Suppressor macrophage (primary cell): ENCODE data around the gene XPR1.

Source experiments
- DNase-seq, 4 experiments: peaks; one replicate each; pipeline ENCODE4 v3.0.0-alpha.2; 2020 to 2022

XPR1 gene

GRCh38 chr1:180933141-180933540, 301.3 kb downstream of the XPR1 start:
- peak in 2 of 4 experiments; percentile 14 to 18 for DNase-seq

GRCh38 chr1:180934563-180934962, 302.7 kb downstream of the XPR1 start:
- DNase-seq: peak; percentile 65 to 82 (median 73)

DNA sequence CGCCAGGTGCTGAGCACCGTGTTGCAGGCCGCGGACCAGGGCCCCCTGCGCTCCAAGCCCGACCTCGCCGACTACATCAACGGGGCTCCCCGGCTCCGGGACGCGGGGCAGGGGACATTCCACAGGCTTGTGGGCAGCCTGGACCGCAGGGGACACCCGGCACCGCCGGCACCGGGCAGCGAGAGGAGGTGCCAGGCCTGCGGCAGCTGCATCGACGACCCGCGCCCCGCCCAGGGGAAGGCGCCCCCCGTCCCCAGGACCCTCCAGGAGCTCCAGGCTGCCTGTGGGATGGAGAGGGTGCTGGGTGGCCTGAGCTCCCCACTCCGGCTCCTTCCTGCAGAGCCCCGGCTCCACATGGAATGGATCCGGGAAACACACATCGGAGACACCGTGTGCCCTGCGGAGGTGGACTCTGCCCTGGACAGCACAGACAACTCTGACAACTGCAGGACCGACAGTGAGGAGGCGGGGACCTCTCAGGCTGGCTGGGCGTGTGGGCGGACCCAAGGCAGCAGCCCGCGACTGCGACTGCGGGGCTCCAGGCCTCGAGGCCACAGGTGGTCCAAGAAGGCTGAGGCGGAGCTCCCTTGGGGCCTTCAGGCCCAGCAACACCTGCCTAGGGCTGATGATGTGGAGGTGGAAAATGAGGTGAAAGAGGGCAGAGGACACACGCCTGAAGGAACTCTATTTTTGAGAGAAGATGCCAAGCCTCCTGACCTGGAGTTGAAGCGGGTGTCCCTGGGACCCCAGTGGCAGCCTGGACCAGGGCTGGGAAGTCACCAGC, 303.7 kb downstream of the XPR1 start:
- no peak for DNase-seq

GRCh38 chr1:180936110-180937011, 304.5 kb downstream of the XPR1 start:
- DNase-seq: no peak

DNA sequence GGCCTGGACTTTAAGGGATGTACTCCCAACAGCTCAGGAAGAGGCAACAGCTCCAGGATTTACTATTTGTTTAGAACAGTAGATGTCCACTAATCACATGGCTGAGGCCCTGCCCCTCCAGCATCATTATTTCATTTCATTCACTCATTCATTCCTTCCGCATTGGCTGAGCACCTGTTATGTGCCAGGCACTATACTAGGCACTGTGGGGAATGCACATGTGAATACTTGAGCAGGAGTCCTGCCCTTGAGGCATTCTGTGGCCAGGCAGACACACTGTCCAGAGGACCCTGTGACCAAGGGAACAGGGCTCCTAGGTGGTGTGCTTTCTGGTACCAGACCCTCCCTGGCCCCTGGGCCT, 305.2 kb downstream of the XPR1 start:
- no peak for DNase-seq

DNA sequence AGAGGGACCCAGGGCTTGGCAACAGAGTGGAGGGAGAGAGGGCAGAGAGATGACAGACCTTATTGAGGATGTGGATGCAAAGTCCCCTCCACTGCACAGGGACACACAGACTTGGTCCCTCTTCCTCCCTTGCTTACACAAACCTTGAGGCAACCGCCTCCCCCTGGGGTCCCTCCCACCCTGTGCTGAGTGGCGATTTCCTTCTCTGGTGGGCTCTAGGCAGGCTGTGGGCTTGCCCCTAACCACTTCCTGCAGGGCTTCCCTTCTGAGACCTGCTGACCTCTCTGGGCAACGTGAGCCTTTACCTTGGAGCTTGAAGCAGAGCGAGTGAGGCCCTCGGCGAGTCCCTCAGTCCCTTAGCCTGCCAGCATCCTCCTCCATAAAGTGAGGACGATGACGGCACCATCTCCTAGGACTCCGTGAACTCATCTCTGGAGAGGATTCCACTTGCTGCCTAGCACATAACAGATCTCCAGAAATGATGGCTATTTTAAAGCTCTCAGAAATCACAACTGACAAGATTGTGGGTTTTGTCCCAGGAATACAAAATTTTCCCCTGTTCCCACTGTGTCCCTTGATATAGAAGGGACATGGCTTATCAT, 305.9 kb downstream of the XPR1 start:
- DNase-seq: no peak

DNA sequence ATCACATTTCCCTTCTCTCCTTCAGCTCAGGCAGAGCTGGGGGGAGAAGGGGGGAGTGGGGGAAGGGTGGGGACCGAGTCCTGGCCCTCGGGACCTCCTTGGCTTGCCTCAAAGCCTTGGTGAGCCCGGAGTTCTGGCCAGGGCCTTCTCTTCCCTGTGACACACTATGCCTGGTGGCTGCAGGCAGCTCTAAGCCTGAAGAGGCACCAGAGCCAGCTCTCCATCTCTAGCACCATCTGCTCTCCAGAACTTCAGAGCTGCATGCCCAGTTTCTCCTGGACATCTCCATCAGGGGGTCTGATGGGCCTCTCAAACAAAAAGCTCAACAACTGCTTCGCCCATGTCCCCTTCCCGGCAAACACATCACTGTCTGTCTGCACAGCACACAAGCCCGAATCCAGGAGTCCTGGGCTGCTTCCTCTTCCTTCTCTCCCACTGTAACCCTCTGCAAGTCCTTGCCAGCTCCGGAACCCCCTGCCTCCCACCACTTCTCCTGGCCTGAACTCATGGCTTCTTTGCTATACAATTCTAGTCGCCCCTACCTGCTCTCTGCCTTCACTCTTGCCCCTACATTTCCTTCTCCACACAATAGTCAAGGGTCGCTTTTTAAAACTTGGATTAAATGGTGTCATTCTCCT, 307.4 kb downstream of the XPR1 start:
- DNase-seq: no peak

DNA sequence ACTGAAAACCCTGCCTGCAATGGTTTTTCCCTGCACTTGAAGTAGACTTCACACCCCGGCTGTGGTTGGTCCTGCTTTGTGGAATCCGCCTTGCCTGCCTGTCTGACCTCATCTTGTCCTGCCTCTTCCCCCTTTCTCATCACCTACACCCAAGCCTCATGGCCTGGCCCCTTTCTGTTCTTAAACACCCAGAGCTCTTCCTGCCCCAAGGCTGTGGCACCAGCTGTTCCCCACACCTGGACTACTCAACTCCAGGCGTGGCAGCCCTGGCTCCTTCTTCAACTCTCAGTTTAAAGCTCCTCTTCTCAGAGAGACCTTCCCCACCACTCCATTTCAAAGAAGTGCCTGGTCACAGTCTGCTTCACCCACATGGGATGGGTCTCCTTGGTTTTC, 307.9 kb downstream of the XPR1 start:
- DNase-seq: no peak
